Left ventricle myocardium inferior (tissue), 1 donor: Measurements from ENCODE around the gene CDH20. TPM values are rescaled to one million over a fixed set of nuclear protein-coding genes. Genes with fewer than 3 reads are reported as not detected.
"Not testable (repeated sequence)": the region's sequence is repeated elsewhere in the genome, so short reads cannot be mapped to it uniquely, and the experiment has no call there.

Source experiments
- DNase-seq: peaks from one replicate; pipeline ENCODE4 v3.0.0-alpha.2; 2020
- H3K27ac ChIP-seq: fragments of 200-600 bp; replicated peaks from 2 replicates; pipeline ENCODE4 v1.8.0; 2021
- H3K27me3 ChIP-seq: fragments of 200-600 bp; 2 replicates; pipeline ENCODE4 v1.8.0; 2021; ENCODE audit warnings: low read depth
- H3K36me3 ChIP-seq: fragments of 200-600 bp; 2 replicates; pipeline ENCODE4 v1.8.0; 2021
- H3K4me1 ChIP-seq: fragments of 200-600 bp; 2 replicates; pipeline ENCODE4 v1.8.0; 2021
- H3K4me3 ChIP-seq: fragments of 200-600 bp; 2 replicates; pipeline ENCODE4 v1.8.0; 2021; ENCODE audit warnings: mild to moderate bottlenecking, moderate library complexity
- H3K9me3 ChIP-seq: fragments of 200-600 bp; replicated peaks from 2 replicates; pipeline ENCODE4 v1.8.0; 2021
- CTCF ChIP-seq: fragments of 200-600 bp; IDR thresholded peaks from 2 replicates; pipeline ENCODE4 v1.8.0; 2021; ENCODE audit warnings: antibody characterized with exemption, mild to moderate bottlenecking, borderline replicate concordance
- intact Hi-C: fragments of 100-400 bp; cut with micrococcal nuclease; formaldehyde crosslinking; loops from one replicate; pipeline ENCODE4 v1.11.0; 2022
- total RNA-seq: library from RNA; stranded (reverse); fragmentation: NEBNext Ultra II Directional; extraction: Animal tissue kit (Norgen Biotek cat#: 25700); gene quantifications from one replicate; pipeline ENCODE4 v1.2.1, GENCODE V29; 2021
- donor health status: DM: no; HTN: yes; CAD: no; lungs with severe emphysema.

CDH20 gene
- total RNA-seq, 1 donor from 2014 or later: not detected

- H3K27ac ChIP-seq: no peak overlapping the region
- TF ChIP-seq CTCF: no peak
- no peak overlapping the region for H3K4me3 ChIP-seq
- DNase-seq: no peak
- no peaks in the 10 kb centered on the region for H3K36me3 ChIP-seq
- peaks cover 4% of the 10 kb centered on the region for H3K9me3 ChIP-seq
- no peaks in the 10 kb centered on the region for H3K4me1 ChIP-seq
- H3K27me3 ChIP-seq: no peaks in the 10 kb centered on the region
- intact Hi-C loops: no loop called here
Observed at GRCh38 chr18:61360404-61361383, 27.5 kb downstream of the CDH20 start.

- TF ChIP-seq CTCF: no peak
Observed at GRCh38 chr18:61362511-61362910, 29.3 kb downstream of the CDH20 start.

GRCh38 chr18:61364953-61365352 lies 31.7 kb downstream of the CDH20 start:
- Histone ChIP-seq H3K4me1 (no peaks in the 10 kb centered on the region), H3K27me3 (no peaks in the 10 kb centered on the region), H3K36me3 (no peaks in the 10 kb centered on the region), H3K4me3 (no peak overlapping the region), H3K9me3 (no peaks in the 10 kb centered on the region), H3K27ac (no peak overlapping the region)
- DNase-seq: no peak
- TF ChIP-seq CTCF: no peak
- intact Hi-C loops: no loop called here

More at GRCh38 chr18:61362511-61362910, 29.3 kb downstream of the CDH20 start:
- Histone ChIP-seq H3K4me1 (no peaks in the 10 kb centered on the region), H3K4me3 (no peak overlapping the region), H3K9me3 (peaks cover 1% of the 10 kb centered on the region), H3K27me3 (no peaks in the 10 kb centered on the region), H3K36me3 (no peaks in the 10 kb centered on the region), H3K27ac (no peak overlapping the region)
- intact Hi-C loops: no loop called here
- no peak for DNase-seq

- Histone ChIP-seq H3K9me3 (no peaks in the 10 kb centered on the region), H3K4me1 (no peaks in the 10 kb centered on the region), H3K27me3 (no peaks in the 10 kb centered on the region), H3K36me3 (no peaks in the 10 kb centered on the region), H3K4me3 (no peak overlapping the region), H3K27ac (no peak overlapping the region)
- no peak for TF ChIP-seq CTCF
- no peak for DNase-seq
- intact Hi-C loops: no loop called here
Observed at GRCh38 chr18:61368001-61368400, 34.8 kb downstream of the CDH20 start.

- H3K9me3 ChIP-seq, intact Hi-C loops, H3K27me3 ChIP-seq, H3K4me3 ChIP-seq, H3K4me1 ChIP-seq, H3K36me3 ChIP-seq, DNase-seq, H3K27ac ChIP-seq: not testable (repeated sequence)
Observed at GRCh38 chr18:61369671-61370070, 36.4 kb downstream of the CDH20 start.

- no peak overlapping the region for H3K4me3 ChIP-seq
- no peaks in the 10 kb centered on the region for H3K9me3 ChIP-seq
- intact Hi-C loops: no loop called here
- no peaks in the 10 kb centered on the region for H3K36me3 ChIP-seq
- no peak overlapping the region for H3K27ac ChIP-seq
- no peak for TF ChIP-seq CTCF
- no peaks in the 10 kb centered on the region for H3K4me1 ChIP-seq
- no peaks in the 10 kb centered on the region for H3K27me3 ChIP-seq
- DNase-seq: no peak
Observed at GRCh38 chr18:61371111-61371510, 37.9 kb downstream of the CDH20 start.
